HEK293T (cell line): ENCODE data around the gene SLC43A1.
A peak's percentile ranks its signal among the peaks of the same experiment; 100 is the strongest.

Experiments used
- CTCF ChIA-PET: fragments of 350-600 bp; formaldehyde crosslinking; extraction: SDS; loops from one replicate; lab custom pipeline; 2021; ENCODE audit warnings: antibody characterized with exemption, inconsistent platforms; lab: Yijun Ruan, JAX
- POLR2A ChIA-PET: fragments of 350-600 bp; formaldehyde crosslinking; extraction: SDS; loops from one replicate; lab custom pipeline; 2020; ENCODE audit warnings: antibody characterized with exemption, inconsistent platforms; lab: Yijun Ruan, JAX
- DNase-seq: peaks from one replicate; pipeline ENCODE4 v3.0.0; 2012; ENCODE audit warnings: mixed read lengths; ENCODE audit errors: extremely low spot score
- ARNT ChIP-seq: fragments of 450-650 bp; IDR thresholded peaks from 2 replicates; pipeline ENCODE4 v1.6.1; 2017; ENCODE audit warnings: mild to moderate bottlenecking
- BHLHE40 ChIP-seq: fragments of 450-650 bp; IDR thresholded peaks from 2 replicates; pipeline ENCODE4 v1.6.1; 2016; ENCODE audit warnings: mild to moderate bottlenecking, moderate library complexity, borderline replicate concordance
- CTBP1 ChIP-seq: fragments of 450-650 bp; IDR thresholded peaks from 2 replicates; pipeline ENCODE4 v1.6.1; 2016; ENCODE audit warnings: borderline replicate concordance
- ELF4 ChIP-seq: fragments of 450-650 bp; IDR thresholded peaks from 2 replicates; pipeline ENCODE4 v1.6.1; 2017; ENCODE audit warnings: antibody characterized with exemption
- FOXA1 ChIP-seq: fragments of 450-650 bp; IDR thresholded peaks from 2 replicates; pipeline ENCODE4 v1.6.1; 2016; ENCODE audit warnings: mild to moderate bottlenecking
- FOXK2 ChIP-seq: fragments of 450-650 bp; IDR thresholded peaks from 2 replicates; pipeline ENCODE4 v1.6.1; 2016; ENCODE audit warnings: mild to moderate bottlenecking
- FOXM1 ChIP-seq: fragments of 450-650 bp; IDR thresholded peaks from 2 replicates; pipeline ENCODE4 v1.6.1; 2017; ENCODE audit warnings: mild to moderate bottlenecking, borderline replicate concordance
- HDGF ChIP-seq: fragments of 450-650 bp; IDR thresholded peaks from 2 replicates; pipeline ENCODE4 v1.6.1; 2017; ENCODE audit warnings: antibody characterized with exemption, borderline replicate concordance
- L3MBTL2 ChIP-seq: fragments of 450-650 bp; conservative IDR thresholded peaks from 2 replicates; pipeline ENCODE4 v1.6.1; 2016; ENCODE audit warnings: mild to moderate bottlenecking
- LEF1 ChIP-seq: fragments of 450-650 bp; IDR thresholded peaks from 2 replicates; pipeline ENCODE4 v1.6.1; 2017; ENCODE audit warnings: mild to moderate bottlenecking, borderline replicate concordance
- NFRKB ChIP-seq: fragments of 450-650 bp; IDR thresholded peaks from 2 replicates; pipeline ENCODE4 v1.6.1; 2016; ENCODE audit warnings: mild to moderate bottlenecking, moderate library complexity
- PKNOX1 ChIP-seq: fragments of 450-650 bp; IDR thresholded peaks from 2 replicates; pipeline ENCODE4 v1.6.1; 2016
- SP1 ChIP-seq: fragments of 450-650 bp; IDR thresholded peaks from 2 replicates; pipeline ENCODE4 v1.6.1; 2017
- SUZ12 ChIP-seq: fragments of 450-650 bp; IDR thresholded peaks from 2 replicates; pipeline ENCODE4 v1.6.1; 2016; ENCODE audit warnings: mild to moderate bottlenecking
- TARDBP ChIP-seq: fragments of 450-650 bp; IDR thresholded peaks from 2 replicates; pipeline ENCODE4 v1.6.1; 2016
- ZNF384 ChIP-seq: fragments of 450-650 bp; IDR thresholded peaks from 2 replicates; pipeline ENCODE4 v1.6.1; 2016

The SLC43A1 gene

GRCh38 chr11:57527056-57527631 is 11.6 kb upstream of the SLC43A1 start:
- CTCF ChIA-PET = interaction anchor here (0.9 to 7.1 kb wide), 14 partner anchors 10 to 181 kb away, joined by 3 to 145 read pairs (median 4); partner anchors contain the start of gene SLC43A1
- POLR2A ChIA-PET = interaction anchor here (1.5 to 2.6 kb wide), 2 partner anchors 33 to 34 kb away, joined by 5 to 17 read pairs; no protein-coding TSS in a partner anchor
- TF ChIP-seq ZNF384 = no peak
- no peak for TF ChIP-seq BHLHE40
- TF ChIP-seq FOXA1 = no peak
- no peak for TF ChIP-seq HDGF
- no peak for TF ChIP-seq ARNT
- TF ChIP-seq PKNOX1 = no peak
- TF ChIP-seq SUZ12 = no peak
- no peak for TF ChIP-seq FOXM1
- TF ChIP-seq L3MBTL2 = no peak
- TF ChIP-seq FOXK2 = no peak
- no peak for TF ChIP-seq CTBP1
- TF ChIP-seq LEF1 = no peak
- TF ChIP-seq TARDBP = no peak
- TF ChIP-seq ELF4 = no peak
- no peak for TF ChIP-seq SP1
- no peak for TF ChIP-seq NFRKB
- DNase-seq = peak; percentile 57

DNA sequence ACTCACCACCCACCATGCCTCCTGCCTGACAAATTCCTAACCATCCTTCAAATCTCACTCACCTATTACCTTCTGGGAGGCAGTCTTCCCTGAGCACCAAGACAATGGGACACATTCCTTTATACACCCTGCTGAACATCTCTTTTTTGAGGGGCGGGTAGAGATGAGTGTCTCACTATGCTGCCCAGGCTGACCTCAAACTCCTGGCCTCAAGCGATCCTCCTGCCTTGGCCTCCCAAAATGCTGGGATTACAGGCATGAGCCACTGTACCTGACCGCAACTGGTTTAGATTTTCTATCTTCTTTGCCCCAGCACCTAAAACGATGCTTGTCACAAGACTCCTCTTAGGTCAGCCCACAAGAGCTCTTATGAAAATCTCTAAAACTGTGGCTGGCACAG is 7.9 kb upstream of the SLC43A1 start:
- POLR2A ChIA-PET = interaction anchor here (0.7 kb wide), 1 partner anchor 8 kb away, joined by 5 read pairs; the partner anchor contains the start of gene SLC43A1
- TF ChIP-seq SP1 (no peak), ELF4 (no peak)
- no peak for DNase-seq
- CTCF ChIA-PET = interaction anchor here (1.4 to 7.1 kb wide), 2 partner anchors 31 to 177 kb away, joined by 3 to 145 read pairs; no protein-coding TSS in a partner anchor

GRCh38 chr11:57521116-57521515 is 5.6 kb upstream of the SLC43A1 start:
- POLR2A ChIA-PET = interaction anchor here (1.1 kb wide), 1 partner anchor 27 kb away, joined by 3 read pairs; no protein-coding TSS in a partner anchor
- CTCF ChIA-PET = interaction anchor here (0.6 to 6.1 kb wide), 2 partner anchors 28 to 141 kb away, joined by 4 to 44 read pairs; no protein-coding TSS in a partner anchor
- no peak for TF ChIP-seq PKNOX1
- no peak for TF ChIP-seq NFRKB
- no peak for TF ChIP-seq HDGF
- no peak for TF ChIP-seq FOXK2
- DNase-seq = no peak

DNA sequence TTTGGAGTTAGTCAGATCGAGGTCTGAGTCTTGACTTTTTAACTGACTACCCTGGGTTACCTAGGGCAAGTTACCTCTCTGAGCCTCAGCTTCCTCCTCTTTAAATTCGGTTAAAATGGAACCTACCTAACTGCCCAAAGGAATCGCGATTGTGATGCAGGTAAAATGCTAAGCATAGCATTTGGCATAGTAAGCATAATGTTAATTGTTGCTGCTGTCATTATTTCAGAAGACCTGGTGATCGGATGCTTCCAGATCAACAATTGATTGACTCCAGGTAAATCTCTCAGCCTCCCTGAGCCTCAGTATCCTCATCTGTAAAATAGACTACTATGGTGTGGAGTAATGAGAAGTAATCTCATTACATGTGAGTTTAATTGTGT is 550 bp upstream of the SLC43A1 start:
- CTCF ChIA-PET = interaction anchor here (0.9 to 6.1 kb wide), 5 partner anchors 9 to 125 kb away, joined by 3 to 44 read pairs (median 4); no protein-coding TSS in a partner anchor
- no peak for TF ChIP-seq SUZ12
- no peak for TF ChIP-seq FOXM1
- no peak for TF ChIP-seq SP1
- TF ChIP-seq LEF1 = no peak
- TF ChIP-seq L3MBTL2 = no peak
- TF ChIP-seq HDGF = no peak
- TF ChIP-seq TARDBP = no peak
- no peak for TF ChIP-seq BHLHE40
- no peak for TF ChIP-seq ARNT
- TF ChIP-seq FOXA1 = no peak
- TF ChIP-seq ELF4 = no peak
- no peak for TF ChIP-seq NFRKB
- TF ChIP-seq ZNF384 = no peak
- TF ChIP-seq CTBP1 = no peak
- no peak for TF ChIP-seq FOXK2
- no peak for TF ChIP-seq PKNOX1
- POLR2A ChIA-PET = interaction anchor here (0.7 to 3.4 kb wide), 8 partner anchors 8 to 180 kb away, joined by 3 to 29 read pairs (median 4); partner anchors contain the start of gene SSRP1
- DNase-seq = no peak

DNA sequence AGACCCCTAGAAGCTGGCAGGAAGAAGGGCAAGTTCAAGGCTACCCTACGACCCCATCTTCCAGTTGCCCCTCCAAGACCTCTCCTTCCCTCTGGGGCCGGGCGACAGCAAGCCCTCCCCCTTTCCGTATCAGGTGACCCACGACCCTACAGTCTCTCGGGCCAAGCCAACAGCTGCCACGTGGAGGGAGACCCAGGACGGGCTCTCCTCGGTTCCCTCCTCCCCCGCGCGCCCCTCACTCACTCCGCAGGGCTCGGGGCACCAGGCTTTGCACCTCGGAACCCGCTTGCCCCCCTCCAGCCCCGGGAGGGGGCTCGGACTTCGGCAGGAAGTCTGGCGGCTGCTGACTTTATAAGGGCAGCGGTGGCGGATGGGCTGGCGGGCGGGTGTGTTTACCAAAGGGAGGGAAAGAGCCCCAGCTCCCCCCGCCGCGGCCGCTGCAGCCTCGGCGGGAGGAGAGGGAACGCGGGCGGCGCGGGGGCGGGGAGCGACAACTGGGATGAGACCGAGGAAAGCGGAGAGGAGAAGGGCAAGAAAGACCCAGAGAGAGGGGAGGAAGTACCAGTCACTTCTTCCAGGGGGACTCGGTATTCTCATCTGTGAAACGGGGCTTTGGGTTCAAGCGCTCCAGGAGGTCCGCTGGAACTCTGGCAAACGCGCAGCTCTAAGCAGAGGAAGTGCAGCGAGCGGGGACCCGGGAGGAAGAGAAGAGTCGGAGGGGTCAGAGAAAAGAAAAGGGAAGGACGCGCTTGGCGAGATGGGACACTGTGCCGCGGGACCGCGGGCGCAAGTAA is 767 bp downstream of the SLC43A1 start:
- ChIA-PET CTCF (interaction anchor here (0.9 to 2.2 kb wide), 5 partner anchors 9 to 126 kb away, joined by 4 to 7 read pairs (median 4); no protein-coding TSS in a partner anchor), POLR2A (interaction anchor here (1.0 to 3.4 kb wide), 6 partner anchors 9 to 179 kb away, joined by 3 to 29 read pairs (median 8); partner anchors contain the start of gene SSRP1)
- peak; percentile 42 for DNase-seq
- TF ChIP-seq LEF1 (no peak), BHLHE40 (no peak), ELF4 (no peak), FOXM1 (no peak), L3MBTL2 (peak; percentile 68)
